Trophoblast cell (in vitro differentiated cells and primary cell): ENCODE measurements around the gene AFAP1L2.

Experiments used
- DNase-seq, 2 donors: peaks; one replicate each; pipeline ENCODE4 v3.0.0-alpha.2; 2016
- H2AFZ ChIP-seq: 2 replicates; pipeline ENCODE4 v1.6.1; 2013; ENCODE audit warnings: low read length, moderate library complexity, mild to moderate bottlenecking; ENCODE audit not compliant: insufficient read depth, poor library complexity
- H2AK5ac ChIP-seq: 2 replicates; pipeline ENCODE4 v1.6.1; 2013; ENCODE audit warnings: mild to moderate bottlenecking, low read length
- H2BK120ac ChIP-seq: 2 replicates; pipeline ENCODE4 v1.6.1; 2013; ENCODE audit warnings: low read length, mild to moderate bottlenecking, moderate library complexity; ENCODE audit not compliant: insufficient read depth, poor library complexity
- H2BK12ac ChIP-seq: 2 replicates; pipeline ENCODE4 v1.6.1; 2013; ENCODE audit warnings: mild to moderate bottlenecking, low read length, moderate library complexity
- H2BK5ac ChIP-seq: 2 replicates; pipeline ENCODE4 v1.6.1; 2013; ENCODE audit warnings: low read length, low read depth, moderate library complexity, mild to moderate bottlenecking; ENCODE audit not compliant: poor library complexity
- H3K14ac ChIP-seq: 2 replicates; pipeline ENCODE4 v1.6.1; 2013; ENCODE audit warnings: mild to moderate bottlenecking, low read length
- H3K18ac ChIP-seq: 2 replicates; pipeline ENCODE4 v1.6.1; 2013; ENCODE audit warnings: mild to moderate bottlenecking, low read length
- H3K23ac ChIP-seq: 2 replicates; pipeline ENCODE4 v1.6.1; 2013; ENCODE audit warnings: low read length
- H3K27ac ChIP-seq: 2 replicates; pipeline ENCODE4 v1.5.1; 2013; ENCODE audit warnings: low read depth, mild to moderate bottlenecking, inconsistent platforms, low read length, moderate library complexity
- H3K27me3 ChIP-seq: 2 replicates; pipeline ENCODE4 v1.6.1; 2013; ENCODE audit warnings: inconsistent platforms, mild to moderate bottlenecking, low read length, moderate library complexity; ENCODE audit not compliant: insufficient read depth
- H3K36me3 ChIP-seq, 2 experiments: 1 replicate in 1 of 2; 2 replicates in 1 of 2; pipeline ENCODE4 v1.6.1; 2013; ENCODE audit warnings: low read length in 2 of 2, mild to moderate bottlenecking in 2 of 2, moderate library complexity in 1 of 2; ENCODE audit not compliant: insufficient read depth in 2 of 2, control insufficient read depth in 1 of 2
- H3K4ac ChIP-seq: 2 replicates; pipeline ENCODE4 v1.6.1; 2013; ENCODE audit warnings: low read depth, mild to moderate bottlenecking, low read length, moderate library complexity
- H3K4me1 ChIP-seq, 2 experiments: 1 replicate in 1 of 2; 2 replicates in 1 of 2; pipeline ENCODE4 v1.6.1; 2013; ENCODE audit warnings: low read length in 2 of 2, mild to moderate bottlenecking in 2 of 2, moderate library complexity in 1 of 2; ENCODE audit not compliant: insufficient read depth in 2 of 2, control insufficient read depth in 1 of 2
- H3K4me2 ChIP-seq: 2 replicates; pipeline ENCODE4 v1.6.1; 2013; ENCODE audit warnings: inconsistent platforms, mild to moderate bottlenecking, low read length, moderate library complexity
- H3K4me3 ChIP-seq: 2 replicates; pipeline ENCODE4 v1.5.1; 2013; ENCODE audit warnings: mild to moderate bottlenecking, low read depth, low read length, inconsistent platforms
- H3K79me1 ChIP-seq: one replicate; pipeline ENCODE4 v1.6.1; 2013; ENCODE audit warnings: low read length
- H3K79me2 ChIP-seq: 2 replicates; pipeline ENCODE4 v1.6.1; 2013; ENCODE audit warnings: low read length, mild to moderate bottlenecking; ENCODE audit not compliant: control insufficient read depth, insufficient read depth, poor library complexity
- H3K9ac ChIP-seq: 2 replicates; pipeline ENCODE4 v1.6.1; 2013; ENCODE audit warnings: mild to moderate bottlenecking, low read length
- H3K9me3 ChIP-seq: 2 replicates; pipeline ENCODE4 v1.6.1; 2013; ENCODE audit warnings: low read depth, mild to moderate bottlenecking, control low read depth, inconsistent platforms, low read length; ENCODE audit not compliant: insufficient read depth
- H4K12ac ChIP-seq: 2 replicates; pipeline ENCODE4 v1.6.1; 2013; ENCODE audit warnings: low read depth, mild to moderate bottlenecking, low read length, moderate library complexity
- H4K8ac ChIP-seq: 2 replicates; pipeline ENCODE4 v1.6.1; 2013; ENCODE audit warnings: low read depth, mild to moderate bottlenecking, low read length, moderate library complexity
- H4K91ac ChIP-seq: one replicate; pipeline ENCODE4 v1.6.1; 2013; ENCODE audit warnings: low read depth, mild to moderate bottlenecking, low read length, moderate library complexity
- WGBS: extraction: QIAGEN DNeasy Blood & Tissue Kit; methylation state at CpG from one replicate; pipeline ENCODE4 v1.1.7; 2013; ENCODE audit warnings: missing lambda C conversion rate; ENCODE audit not compliant: insufficient read length, insufficient coverage; ENCODE audit errors: extremely low coverage; 5-methylcytosine and 5-hydroxymethylcytosine counted together

The AFAP1L2 gene

DNA sequence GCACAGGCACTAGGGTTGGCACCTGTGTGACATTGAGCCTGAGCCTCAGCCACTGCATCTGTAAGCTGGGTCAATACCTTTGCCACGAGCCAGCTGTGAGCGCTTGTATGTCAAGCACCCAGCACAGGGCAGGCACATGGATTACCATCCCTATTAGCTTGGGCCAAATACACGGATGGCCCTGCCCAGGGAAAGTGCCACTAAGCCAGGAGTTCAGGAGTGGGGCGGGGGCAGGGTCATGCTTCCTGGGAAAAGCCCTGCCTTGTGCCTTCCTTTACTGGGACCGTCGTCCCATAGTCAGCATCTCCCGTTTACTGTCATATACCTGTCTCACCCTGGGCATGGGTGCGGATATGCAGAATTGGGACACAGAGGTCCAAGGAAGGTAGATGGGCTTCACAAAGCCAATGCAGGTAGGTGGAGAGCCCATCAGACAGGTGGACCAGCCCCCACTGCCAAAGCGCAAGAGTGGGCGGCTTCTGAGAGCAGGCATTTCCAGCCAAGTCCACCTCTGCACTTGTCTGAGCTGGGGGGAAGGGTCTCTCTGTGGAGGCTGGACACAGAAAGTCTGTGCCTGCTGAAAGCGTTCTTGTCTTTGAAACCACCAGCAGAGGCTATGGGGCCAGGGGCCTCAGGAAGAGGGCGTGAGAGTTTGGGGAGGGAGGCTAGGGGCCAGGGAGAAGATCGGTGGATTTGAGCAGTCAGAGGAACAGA is 92.6 kb downstream of the AFAP1L2 start:
- H3K4me2 ChIP-seq: no peak overlapping the region
- no peak overlapping the region for H4K8ac ChIP-seq
- H3K9ac ChIP-seq: no peak overlapping the region
- H3K4ac ChIP-seq: no peak overlapping the region
- H2AFZ ChIP-seq: no peak overlapping the region
- H2AK5ac ChIP-seq: no peak overlapping the region
- H3K36me3 ChIP-seq: peaks cover 44 to 53% of the 10 kb centered on the region in 2 experiments
- no peaks in the 10 kb centered on the region for H3K27me3 ChIP-seq
- H3K9me3 ChIP-seq: peaks cover 3% of the 10 kb centered on the region
- H3K4me3 ChIP-seq: no peak overlapping the region
- H4K12ac ChIP-seq: no peak overlapping the region
- H3K27ac ChIP-seq: no peak overlapping the region
- no peak overlapping the region for H4K91ac ChIP-seq
- H3K4me1 ChIP-seq: peaks cover 18 to 35% of the 10 kb centered on the region in 2 experiments
- no peak overlapping the region for H3K18ac ChIP-seq
- H2BK12ac ChIP-seq: no peak overlapping the region
- H2BK120ac ChIP-seq: no peak overlapping the region
- peaks cover 1% of the 10 kb centered on the region for H3K79me2 ChIP-seq
- no peak overlapping the region for H3K14ac ChIP-seq
- H3K23ac ChIP-seq: no peak overlapping the region
- peaks cover 19% of the 10 kb centered on the region for H3K79me1 ChIP-seq
- no peak for DNase-seq
- no peak overlapping the region for H2BK5ac ChIP-seq
- WGBS: no CpG with 5 or more reads among the region's 13 CpGs

- Histone ChIP-seq H4K12ac (no peak overlapping the region), H2AK5ac (no peak overlapping the region), H3K4me1 (peaks cover 18 to 37% of the 10 kb centered on the region in 2 experiments), H2BK12ac (peak overlapping the region; percentile 54), H3K27me3 (no peaks in the 10 kb centered on the region), H3K4me2 (no peak overlapping the region), H3K9me3 (peaks cover 3% of the 10 kb centered on the region), H3K27ac (no peak overlapping the region), H3K9ac (no peak overlapping the region), H3K4me3 (no peak overlapping the region), H3K4ac (no peak overlapping the region), H4K8ac (no peak overlapping the region), H3K18ac (peak overlapping the region; percentile 33), H3K79me1 (peaks cover 19% of the 10 kb centered on the region), H2BK5ac (peak overlapping the region; percentile 22), H2AFZ (no peak overlapping the region), H3K14ac (peak overlapping the region; percentile 52), H3K23ac (no peak overlapping the region), H3K79me2 (peaks cover 1% of the 10 kb centered on the region), H3K36me3 (peaks cover 43 to 53% of the 10 kb centered on the region in 2 experiments), H4K91ac (peak overlapping the region; percentile 41), H2BK120ac (peak overlapping the region; percentile 64)
- WGBS: no CpG with 5 or more reads among the region's 6 CpGs
- no peak for DNase-seq
These were observed 93.3 kb downstream of the AFAP1L2 start for GRCh38 chr10:114311023-114311422.

GRCh38 chr10:114310346-114310745 is 94.0 kb downstream of the AFAP1L2 start:
- Histone ChIP-seq H2BK12ac (peak overlapping the region; percentile 72), H4K91ac (peak overlapping the region; percentile 67), H3K14ac (peak overlapping the region; percentile 37), H3K9me3 (peaks cover 3% of the 10 kb centered on the region), H3K79me2 (no peaks in the 10 kb centered on the region), H2BK5ac (peak overlapping the region; percentile 67), H3K27ac (peak overlapping the region; percentile 5), H2AFZ (no peak overlapping the region), H4K8ac (peak overlapping the region; percentile 56), H3K9ac (no peak overlapping the region), H3K23ac (no peak overlapping the region), H3K27me3 (no peaks in the 10 kb centered on the region), H3K36me3 (peaks cover 39 to 49% of the 10 kb centered on the region in 2 experiments), H3K4me3 (no peak overlapping the region), H3K4ac (peak overlapping the region; percentile 10), H2BK120ac (peak overlapping the region; percentile 69), H3K18ac (peak overlapping the region; percentile 42), H3K79me1 (peaks cover 16% of the 10 kb centered on the region), H3K4me1 (peaks cover 18 to 33% of the 10 kb centered on the region in 2 experiments), H4K12ac (peak overlapping the region; percentile 14), H3K4me2 (no peak overlapping the region), H2AK5ac (peak overlapping the region; percentile 44)
- DNase-seq: no peak
- WGBS: no CpG with 5 or more reads among the region's 10 CpGs

DNA sequence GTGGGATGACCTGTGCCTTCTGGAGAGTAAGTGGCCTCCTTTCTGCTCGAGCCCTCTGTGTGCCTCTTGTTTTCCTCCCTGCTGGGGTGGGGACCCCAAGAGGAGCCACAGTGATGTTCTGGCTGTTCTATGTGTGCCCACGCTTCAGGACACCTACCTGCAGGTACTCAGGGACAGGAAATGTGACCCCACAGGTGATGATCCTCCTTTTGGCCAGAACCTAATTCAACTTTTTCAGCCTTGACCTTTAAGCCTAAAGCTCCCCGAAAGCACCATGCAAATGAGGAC is 95.0 kb downstream of the AFAP1L2 start:
- Histone ChIP-seq H2BK12ac (peak overlapping the region; percentile 13), H3K27ac (no peak overlapping the region), H3K23ac (no peak overlapping the region), H3K4ac (no peak overlapping the region), H3K79me1 (peaks cover 15% of the 10 kb centered on the region), H3K4me3 (no peak overlapping the region), H3K14ac (no peak overlapping the region), H3K9ac (no peak overlapping the region), H2AK5ac (no peak overlapping the region), H4K91ac (no peak overlapping the region), H3K27me3 (no peaks in the 10 kb centered on the region), H3K9me3 (peaks cover 3% of the 10 kb centered on the region), H3K4me2 (no peak overlapping the region), H2BK5ac (no peak overlapping the region), H2AFZ (no peak overlapping the region), H2BK120ac (no peak overlapping the region), H3K36me3 (peaks cover 38 to 48% of the 10 kb centered on the region in 2 experiments), H4K12ac (no peak overlapping the region), H3K4me1 (peaks cover 18 to 35% of the 10 kb centered on the region in 2 experiments), H3K79me2 (no peaks in the 10 kb centered on the region), H4K8ac (no peak overlapping the region), H3K18ac (no peak overlapping the region)
- WGBS: no CpG with 5 or more reads among the region's 3 CpGs
- DNase-seq: no peak
